Liver (tissue), 3 donors: ENCODE data around the gene KDM7A.

ENCODE experiments used
- ATF3 ChIP-seq: IDR thresholded peaks from 2 replicates; pipeline ENCODE4 v1.6.1; 2016; ENCODE audit warnings: antibody characterized with exemption
- FOXA1 ChIP-seq: IDR thresholded peaks from 2 replicates; pipeline ENCODE4 v1.6.1; 2016; ENCODE audit warnings: antibody characterized with exemption
- GABPA ChIP-seq, 2 donors: IDR thresholded peaks in 1 of 2; conservative IDR thresholded peaks in 1 of 2; 2 replicates each; pipeline ENCODE4 v1.6.1; 2016; ENCODE audit warnings: antibody characterized with exemption in 2 of 2, mild to moderate bottlenecking in 1 of 2, moderate library complexity in 1 of 2
- JUND ChIP-seq, 2 donors: IDR thresholded peaks; 2 replicates each; pipeline ENCODE4 v1.6.1; 2016; ENCODE audit warnings: antibody characterized with exemption in 2 of 2
- MAX ChIP-seq: IDR thresholded peaks from 2 replicates; pipeline ENCODE4 v1.6.1; 2016; ENCODE audit warnings: antibody characterized with exemption
- NR2F2 ChIP-seq: IDR thresholded peaks from 2 replicates; pipeline ENCODE4 v1.6.1; 2016; ENCODE audit warnings: antibody characterized with exemption
- RAD21 ChIP-seq, 2 donors: IDR thresholded peaks; 2 replicates each; pipeline ENCODE4 v1.6.1; 2016; ENCODE audit warnings: antibody characterized with exemption in 2 of 2, mild to moderate bottlenecking in 2 of 2
- REST ChIP-seq: IDR thresholded peaks from 2 replicates; pipeline ENCODE4 v1.6.1; 2016; ENCODE audit warnings: antibody characterized with exemption, mild to moderate bottlenecking
- RXRA ChIP-seq, 2 donors: IDR thresholded peaks; 2 replicates each; pipeline ENCODE4 v1.6.1; 2017 to 2018; ENCODE audit warnings: antibody characterized with exemption in 2 of 2, mild to moderate bottlenecking in 1 of 2
- SP1 ChIP-seq: IDR thresholded peaks from 2 replicates; pipeline ENCODE4 v1.6.1; 2018; ENCODE audit warnings: antibody characterized with exemption, mild to moderate bottlenecking
- TAF1 ChIP-seq: conservative IDR thresholded peaks from 2 replicates; pipeline ENCODE4 v1.6.1; 2016; ENCODE audit warnings: antibody characterized with exemption, mild to moderate bottlenecking
- YY1 ChIP-seq: IDR thresholded peaks from 2 replicates; pipeline ENCODE4 v1.6.1; 2016; ENCODE audit warnings: antibody characterized with exemption, mild to moderate bottlenecking
- TF ChIP-seq, protein P1 (sequence below): fragments of 150-350 bp; IDR thresholded peaks from 2 replicates; pipeline ENCODE4 v1.5.1; 2017; ENCODE audit warnings: improper control_type of control experiment, low read depth, low read length; ENCODE audit not compliant: missing input control
- TF ChIP-seq, protein P2 (sequence below): IDR thresholded peaks from 2 replicates; pipeline ENCODE4 v1.6.1; 2016; ENCODE audit warnings: antibody characterized with exemption
- donor health status: healthy.
- donor health status: healthy.

DNA sequence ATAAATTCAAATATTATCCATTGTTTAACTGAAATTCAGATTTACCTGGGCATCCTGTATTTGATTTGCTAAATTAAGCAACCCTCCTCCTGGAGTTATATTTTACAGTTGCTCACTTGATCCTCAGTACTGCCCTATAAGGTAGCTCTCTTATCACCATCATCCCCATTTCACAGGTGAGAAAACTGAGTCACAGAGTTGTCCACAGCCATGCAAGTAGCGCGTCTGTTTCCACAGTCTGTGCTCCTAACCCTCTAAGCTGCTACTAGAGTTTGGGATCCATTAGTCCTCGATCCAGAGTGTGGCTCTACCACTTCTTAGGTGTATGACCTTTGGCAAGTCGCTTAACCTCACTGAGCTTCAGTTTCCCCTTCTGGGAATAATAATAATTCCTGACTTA, 34.9 kb upstream of the KDM7A start:
- TF ChIP-seq, protein P1, sequence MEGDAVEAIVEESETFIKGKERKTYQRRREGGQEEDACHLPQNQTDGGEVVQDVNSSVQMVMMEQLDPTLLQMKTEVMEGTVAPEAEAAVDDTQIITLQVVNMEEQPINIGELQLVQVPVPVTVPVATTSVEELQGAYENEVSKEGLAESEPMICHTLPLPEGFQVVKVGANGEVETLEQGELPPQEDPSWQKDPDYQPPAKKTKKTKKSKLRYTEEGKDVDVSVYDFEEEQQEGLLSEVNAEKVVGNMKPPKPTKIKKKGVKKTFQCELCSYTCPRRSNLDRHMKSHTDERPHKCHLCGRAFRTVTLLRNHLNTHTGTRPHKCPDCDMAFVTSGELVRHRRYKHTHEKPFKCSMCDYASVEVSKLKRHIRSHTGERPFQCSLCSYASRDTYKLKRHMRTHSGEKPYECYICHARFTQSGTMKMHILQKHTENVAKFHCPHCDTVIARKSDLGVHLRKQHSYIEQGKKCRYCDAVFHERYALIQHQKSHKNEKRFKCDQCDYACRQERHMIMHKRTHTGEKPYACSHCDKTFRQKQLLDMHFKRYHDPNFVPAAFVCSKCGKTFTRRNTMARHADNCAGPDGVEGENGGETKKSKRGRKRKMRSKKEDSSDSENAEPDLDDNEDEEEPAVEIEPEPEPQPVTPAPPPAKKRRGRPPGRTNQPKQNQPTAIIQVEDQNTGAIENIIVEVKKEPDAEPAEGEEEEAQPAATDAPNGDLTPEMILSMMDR = no peak
- no peak for TF ChIP-seq SP1
- TF ChIP-seq, protein P2, sequence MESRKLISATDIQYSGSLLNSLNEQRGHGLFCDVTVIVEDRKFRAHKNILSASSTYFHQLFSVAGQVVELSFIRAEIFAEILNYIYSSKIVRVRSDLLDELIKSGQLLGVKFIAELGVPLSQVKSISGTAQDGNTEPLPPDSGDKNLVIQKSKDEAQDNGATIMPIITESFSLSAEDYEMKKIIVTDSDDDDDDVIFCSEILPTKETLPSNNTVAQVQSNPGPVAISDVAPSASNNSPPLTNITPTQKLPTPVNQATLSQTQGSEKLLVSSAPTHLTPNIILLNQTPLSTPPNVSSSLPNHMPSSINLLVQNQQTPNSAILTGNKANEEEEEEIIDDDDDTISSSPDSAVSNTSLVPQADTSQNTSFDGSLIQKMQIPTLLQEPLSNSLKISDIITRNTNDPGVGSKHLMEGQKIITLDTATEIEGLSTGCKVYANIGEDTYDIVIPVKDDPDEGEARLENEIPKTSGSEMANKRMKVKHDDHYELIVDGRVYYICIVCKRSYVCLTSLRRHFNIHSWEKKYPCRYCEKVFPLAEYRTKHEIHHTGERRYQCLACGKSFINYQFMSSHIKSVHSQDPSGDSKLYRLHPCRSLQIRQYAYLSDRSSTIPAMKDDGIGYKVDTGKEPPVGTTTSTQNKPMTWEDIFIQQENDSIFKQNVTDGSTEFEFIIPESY = no peak
- TF ChIP-seq ATF3 = no peak
- no peak for TF ChIP-seq YY1
- no peak for TF ChIP-seq JUND (IDR thresholded peaks at IDR 0.05)
- TF ChIP-seq REST = no peak
- no peak for TF ChIP-seq RAD21 (IDR thresholded peaks at IDR 0.05)
- no peak for TF ChIP-seq TAF1
- TF ChIP-seq GABPA (IDR thresholded peaks at IDR 0.05 in 1 of 2, conservative IDR thresholded peaks at IDR 0.05 in 1 of 2) = no peak
- no peak for TF ChIP-seq NR2F2
- TF ChIP-seq MAX = no peak
- no peak for TF ChIP-seq RXRA (IDR thresholded peaks at IDR 0.05)
- TF ChIP-seq FOXA1 = no peak
